ENCODE results near the gene HDAC7. TPM values are rescaled to one million over a fixed set of nuclear protein-coding genes. Genes with fewer than 3 reads are reported as not detected.
A peak's percentile ranks its signal among the peaks of the same experiment; 100 is the strongest.

Gene HDAC7
- total and polyA plus RNA-seq, 2 of the 13 experiments (the other 11 are each of a cell fraction or from before 2014, with no cell fraction given), result 4.6 to 10.8 TPM

- no peak for TF ChIP-seq ZNF574 (CRISPR knock-in tag; IDR thresholded peaks at IDR 0.05)
- TF ChIP-seq TBX2 (CRISPR knock-in tag; IDR thresholded peaks at IDR 0.05; ENCODE audit: borderline replicate concordance), result no peak
- no peak for TF ChIP-seq ZNF746 (CRISPR knock-in tag; IDR thresholded peaks at IDR 0.05)
- no peak for TF ChIP-seq CHD4 (IDR thresholded peaks at IDR 0.05; ENCODE audit: borderline replicate concordance, low read length)
- no peak for TF ChIP-seq REXO4 (CRISPR knock-in tag; IDR thresholded peaks at IDR 0.05; ENCODE audit: borderline replicate concordance)
- no peak for TF ChIP-seq KLF16 (CRISPR knock-in tag; IDR thresholded peaks at IDR 0.05)
- TF ChIP-seq TEAD3 (CRISPR knock-in tag; optimal IDR thresholded peaks at IDR 0.05; ENCODE audit: borderline replicate concordance), result no peak
- peak; percentile 55 for TF ChIP-seq CTCF (CRISPR knock-in tag; IDR thresholded peaks at IDR 0.05)
- TF ChIP-seq ZSCAN9 (CRISPR knock-in tag; IDR thresholded peaks at IDR 0.05; ENCODE audit: borderline replicate concordance), result no peak
- TF ChIP-seq MEIS2 (CRISPR knock-in tag; IDR thresholded peaks at IDR 0.05), result no peak
- no peak for TF ChIP-seq HNRNPK (IDR thresholded peaks at IDR 0.05; ENCODE audit: low read depth, low read length, poor library complexity, severe bottlenecking)
- peak; percentile 65 for TF ChIP-seq STAG1 (CRISPR knock-in tag; IDR thresholded peaks at IDR 0.05)
Measured at GRCh38 chr12:47838286-47838931, 18.7 kb upstream of the HDAC7 start (continued).

All from HepG2 (cell line).